Loucy (cell line): ENCODE measurements around the gene ATP1B1.

Source experiments
- CTCF ChIP-seq: fragments of 200-600 bp; sonication (generic); conservative IDR thresholded peaks from 2 replicates; pipeline ENCODE4 v1.5.1; 2014; ENCODE audit warnings: mild to moderate bottlenecking, antibody characterized with exemption, low read length
- EZH2phosphoT487 ChIP-seq: fragments of 200-600 bp; IDR thresholded peaks from 2 replicates; pipeline ENCODE4 v1.6.1; 2018; ENCODE audit warnings: antibody characterized with exemption, mild to moderate bottlenecking, moderate library complexity, borderline replicate concordance

- TF ChIP-seq CTCF (no peak), EZH2phosphoT487 (no peak)
Observed at GRCh38 chr1:169148472-169149252, 42.2 kb downstream of the ATP1B1 start.
